Breast epithelium (tissue), 4 donors: ENCODE measurements around the gene VANGL2. TPM values are rescaled to one million over a fixed set of nuclear protein-coding genes. Genes with fewer than 3 reads are reported as not detected.

Source experiments
- DNase-seq, 2 donors: peaks; one replicate each; pipeline ENCODE4 v3.0.0-alpha.2; 2019; ENCODE audit warnings: low spot score in 2 of 2
- H3K27ac ChIP-seq, 2 donors: fragments of 200-600 bp; sonication (generic) in 1 of 2; one replicate each; pipeline ENCODE4 v1.5.1; 2016 to 2019; ENCODE audit warnings: mild to moderate bottlenecking in 1 of 2
- H3K27me3 ChIP-seq, 2 donors: fragments of 200-600 bp; sonication (generic) in 1 of 2; one replicate each; pipeline versions ENCODE4 v1.5.1 to v1.6.0; 2017 to 2019; ENCODE audit warnings: control low read depth in 1 of 2, mild to moderate bottlenecking in 1 of 2
- H3K36me3 ChIP-seq: fragments of 200-600 bp; one replicate; pipeline ENCODE4 v1.5.1; 2019
- H3K4me1 ChIP-seq, 2 donors: fragments of 200-600 bp; sonication (generic); one replicate each; pipeline ENCODE4 v1.5.1; 2016 to 2019; ENCODE audit warnings: control low read depth in 1 of 2
- H3K4me3 ChIP-seq, 3 donors: fragments of 200-600 bp; sonication (generic); 1 replicate in 2 of 3; 2 replicates in 1 of 3; pipeline ENCODE4 v1.5.1; 2016 to 2019; ENCODE audit warnings: mild to moderate bottlenecking in 3 of 3, moderate library complexity in 2 of 3
- H3K9me3 ChIP-seq, 2 donors: fragments of 200-600 bp; sonication (generic) in 1 of 2; one replicate each; pipeline ENCODE4 v1.5.1; 2016 to 2019; ENCODE audit warnings: control low read depth in 1 of 2
- CTCF ChIP-seq, 3 donors: fragments of 450-650 bp; IDR thresholded peaks; one replicate each; pipeline ENCODE4 v1.5.1; 2016 to 2017; ENCODE audit warnings: antibody characterized with exemption in 3 of 3, mild to moderate bottlenecking in 3 of 3, moderate library complexity in 3 of 3
- POLR2A ChIP-seq: fragments of 450-650 bp; IDR thresholded peaks from one replicate; pipeline ENCODE4 v1.6.1; 2016; ENCODE audit warnings: antibody characterized with exemption, mild to moderate bottlenecking, moderate library complexity
- POLR2AphosphoS5 ChIP-seq, 3 donors: sonication (generic); formaldehyde crosslinking; IDR thresholded peaks; one replicate each; pipeline ENCODE4 v1.6.1; 2017; ENCODE audit warnings: antibody characterized with exemption in 3 of 3
- intact Hi-C: fragments of 100-400 bp; cut with DNase I; formaldehyde crosslinking; loops from one replicate; pipeline ENCODE4 v1.15.1; 2023; ENCODE audit warnings: low total_unique reads
- total RNA-seq, 3 donors: library from RNA; depleted of rRNA; stranded (reverse); fragments of >200 nt; gene quantifications; one replicate each; pipeline ENCODE4 v1.1.0, GENCODE V29; 2016

VANGL2 gene
- total RNA-seq, 3 donors from 2014 or later = 0.48 to 7.6 (median 5.6) TPM

- intact Hi-C loops = no loop called here
- H3K27me3 ChIP-seq = no peaks in the 10 kb centered on the region
- no peak overlapping the region for H3K27ac ChIP-seq
- TF ChIP-seq POLR2AphosphoS5 (IDR thresholded peaks at IDR 0.05) (no peak), POLR2A (no peak), CTCF (IDR thresholded peaks at IDR 0.05) (no peak)
- no peaks in the 10 kb centered on the region for H3K4me1 ChIP-seq
- H3K36me3 ChIP-seq = no peaks in the 10 kb centered on the region
- no peak for DNase-seq
- no peak overlapping the region for H3K4me3 ChIP-seq
- H3K9me3 ChIP-seq = no peaks in the 10 kb centered on the region
These were observed 29.6 kb upstream of the VANGL2 start for GRCh38 chr1:160370561-160371345.

GRCh38 chr1:160371346-160371631, 29.1 kb upstream of the VANGL2 start:
- intact Hi-C loops = no loop called here
- no peak for DNase-seq

GRCh38 chr1:160371756-160372155, 28.6 kb upstream of the VANGL2 start:
- no peaks in the 10 kb centered on the region for H3K9me3 ChIP-seq
- H3K4me3 ChIP-seq = no peak overlapping the region
- DNase-seq = no peak
- no peak overlapping the region for H3K27ac ChIP-seq
- no peaks in the 10 kb centered on the region for H3K36me3 ChIP-seq
- peaks cover 4 to 7% of the 10 kb centered on the region in 2 donors for H3K4me1 ChIP-seq
- no peak for TF ChIP-seq POLR2A
- no peak for TF ChIP-seq CTCF (IDR thresholded peaks at IDR 0.05)
- TF ChIP-seq POLR2AphosphoS5 (IDR thresholded peaks at IDR 0.05) = no peak
- no peaks in the 10 kb centered on the region for H3K27me3 ChIP-seq
- intact Hi-C loops = no loop called here

More at GRCh38 chr1:160371346-160371631, 29.1 kb upstream of the VANGL2 start:
- Histone ChIP-seq H3K36me3 (no peaks in the 10 kb centered on the region), H3K27ac (no peak overlapping the region), H3K27me3 (no peaks in the 10 kb centered on the region), H3K9me3 (no peaks in the 10 kb centered on the region), H3K4me1 (peaks cover 3 to 5% of the 10 kb centered on the region in 2 donors), H3K4me3 (no peak overlapping the region)
- TF ChIP-seq CTCF (IDR thresholded peaks at IDR 0.05) = no peak
- TF ChIP-seq POLR2AphosphoS5 (IDR thresholded peaks at IDR 0.05) = no peak
- no peak for TF ChIP-seq POLR2A

- no peak for DNase-seq
- peaks cover 4 to 7% of the 10 kb centered on the region in 2 donors for H3K4me1 ChIP-seq
- no peak overlapping the region for H3K4me3 ChIP-seq
- TF ChIP-seq POLR2AphosphoS5 (IDR thresholded peaks at IDR 0.05) (no peak), CTCF (IDR thresholded peaks at IDR 0.05) (no peak), POLR2A (no peak)
- no peaks in the 10 kb centered on the region for H3K9me3 ChIP-seq
- H3K27me3 ChIP-seq = no peaks in the 10 kb centered on the region
- intact Hi-C loops = no loop called here
- H3K27ac ChIP-seq = peak overlapping the region; percentile 80 to 84
- H3K36me3 ChIP-seq = no peaks in the 10 kb centered on the region
These were observed 26.7 kb upstream of the VANGL2 start for GRCh38 chr1:160373696-160374095.

GRCh38 chr1:160374306-160375110, 25.9 kb upstream of the VANGL2 start:
- no peak for TF ChIP-seq POLR2AphosphoS5 (IDR thresholded peaks at IDR 0.05)
- no peak for TF ChIP-seq POLR2A
- TF ChIP-seq CTCF (IDR thresholded peaks at IDR 0.05) = no peak
- H3K4me1 ChIP-seq = peaks cover 4 to 7% of the 10 kb centered on the region in 2 donors
- no peak for DNase-seq
- peak overlapping the region; percentile 80 to 84 for H3K27ac ChIP-seq
- no peaks in the 10 kb centered on the region for H3K36me3 ChIP-seq
- intact Hi-C loops = no loop called here
- H3K27me3 ChIP-seq = no peaks in the 10 kb centered on the region
- H3K4me3 ChIP-seq = peak overlapping the region in 1 of 3 donors; percentile 25
- no peaks in the 10 kb centered on the region for H3K9me3 ChIP-seq
